HG02798 (cell line): Measurements from ENCODE around the gene COL24A1.
"Not testable (repeated sequence)": the region's sequence is repeated elsewhere in the genome, so short reads cannot be mapped to it uniquely, and the experiment has no call there.

Experiments used
- ATAC-seq: cut with Tn5 transposase; IDR thresholded peaks from one replicate; pipeline ENCODE4 v1.9.1; 2021; ENCODE audit warnings: mild to moderate bottlenecking; ENCODE audit not compliant: unreplicated experiment, poor library complexity

COL24A1 gene

GRCh38 chr1:86000601-86001000 is 156.0 kb downstream of the COL24A1 start:
- ATAC-seq, result no peak

- no peak for ATAC-seq
These were observed 158.3 kb downstream of the COL24A1 start for GRCh38 chr1:85998105-85998855.

DNA sequence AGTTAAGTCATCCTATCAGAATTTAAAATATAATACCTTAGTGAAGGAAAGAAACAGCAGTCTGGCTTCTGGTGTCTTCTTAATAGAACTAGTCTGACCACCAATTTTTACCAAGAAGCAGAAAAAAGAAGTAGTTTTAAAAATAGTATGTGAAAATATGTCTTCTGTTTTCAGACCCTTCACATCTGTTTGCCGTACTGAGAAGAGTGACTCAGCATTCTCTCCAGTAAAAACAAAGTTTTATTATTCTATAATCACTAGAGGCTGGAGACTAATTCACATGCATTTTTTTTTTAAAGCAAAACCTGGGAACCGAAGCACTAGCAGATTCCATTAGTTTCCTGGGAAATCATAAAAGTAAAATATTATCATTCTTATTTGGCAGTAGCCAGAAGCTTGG is 163.8 kb downstream of the COL24A1 start:
- peak; percentile 72 for ATAC-seq

DNA sequence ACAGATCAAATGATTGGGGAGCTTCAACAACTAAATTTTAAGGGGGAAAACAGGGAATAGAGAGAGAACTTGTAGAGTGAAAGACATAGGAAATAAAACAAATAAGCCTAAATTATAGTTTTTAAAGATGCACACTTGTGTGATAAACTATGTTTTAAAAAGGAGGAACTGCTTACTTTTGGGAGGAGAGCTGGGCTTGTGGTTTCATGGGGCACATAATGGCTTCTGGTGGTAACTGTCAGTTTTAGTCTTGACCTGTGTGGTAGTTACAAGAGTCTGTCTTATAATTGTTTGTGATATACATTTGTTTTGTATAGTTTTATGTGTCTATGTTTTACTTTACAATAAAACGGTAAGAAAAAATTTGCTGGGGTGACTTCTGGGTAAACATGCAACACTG is 165.3 kb downstream of the COL24A1 start:
- peak; percentile 47 for ATAC-seq

GRCh38 chr1:85984636-85985035 is 171.9 kb downstream of the COL24A1 start:
- no peak for ATAC-seq

DNA sequence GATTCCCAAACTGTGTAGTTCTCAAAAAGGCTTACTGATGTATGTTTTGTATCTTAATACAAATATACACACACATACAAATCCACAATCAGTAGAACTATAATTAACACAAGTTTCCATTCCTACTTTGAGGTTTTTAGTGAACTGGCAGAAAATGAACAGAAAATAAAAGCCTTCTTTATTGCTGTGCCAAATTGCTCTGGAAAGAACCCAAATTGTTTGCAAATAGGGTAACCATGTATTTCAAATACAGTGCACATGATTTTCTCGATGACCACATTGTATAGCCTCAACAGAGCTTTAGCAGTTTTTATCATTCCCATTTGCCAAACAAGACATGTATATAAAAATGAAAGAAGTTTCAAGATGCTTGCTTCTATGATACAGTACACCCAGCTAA is 173.3 kb downstream of the COL24A1 start:
- ATAC-seq, result no peak

DNA sequence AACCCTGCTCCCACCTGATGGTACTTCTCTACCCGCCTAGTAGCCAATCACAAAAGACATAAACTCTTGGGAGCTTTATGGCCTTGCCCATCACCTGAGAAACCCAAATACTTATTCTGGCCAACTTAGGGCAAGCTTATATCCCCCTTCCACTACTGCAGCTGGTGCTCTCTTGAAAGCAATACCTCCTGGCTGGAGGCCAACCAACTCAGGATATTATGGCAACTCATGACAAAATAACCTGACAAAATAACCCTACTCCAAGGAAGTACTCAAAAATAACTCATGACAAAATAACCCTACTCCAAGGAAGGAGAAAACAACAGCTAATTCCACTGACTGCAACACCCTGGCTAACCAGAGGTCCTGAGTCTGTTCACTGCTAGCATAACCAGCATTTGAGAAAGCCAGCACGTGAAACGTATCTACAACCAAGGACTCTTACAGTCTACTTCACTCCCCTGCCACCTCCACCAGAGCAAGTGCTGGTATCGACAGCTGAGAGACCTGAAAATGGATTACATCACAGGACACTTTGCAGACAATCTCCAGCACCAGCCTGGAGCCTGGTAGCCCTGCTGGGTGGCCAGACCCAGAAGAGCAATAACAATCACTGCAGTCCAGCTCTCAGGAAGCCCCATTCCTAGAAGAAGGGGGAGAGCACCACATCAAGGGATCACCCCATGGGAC is 179.9 kb downstream of the COL24A1 start:
- no peak for ATAC-seq

DNA sequence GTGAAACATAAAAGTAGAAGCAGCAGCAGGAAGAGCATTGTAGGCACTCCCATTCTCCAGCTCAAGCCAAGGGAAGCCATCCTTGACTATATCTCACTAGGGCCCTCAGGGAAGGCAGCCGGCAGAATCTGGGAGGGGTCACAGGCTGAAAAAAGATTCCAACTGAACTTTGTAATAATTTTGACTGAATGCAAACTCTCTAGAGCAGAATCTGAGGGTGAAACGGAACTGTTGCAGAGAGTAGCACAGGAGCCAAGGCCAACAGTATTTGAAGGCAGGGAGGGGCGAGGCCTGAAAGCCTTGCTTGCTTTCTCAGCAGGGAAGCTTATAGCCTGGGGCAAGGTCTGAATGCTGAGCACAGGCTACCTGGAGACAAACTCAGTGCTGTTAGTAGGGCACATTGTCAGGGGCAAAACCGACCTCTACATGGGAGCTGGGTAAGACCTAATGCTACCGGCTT is 180.6 kb downstream of the COL24A1 start:
- no peak for ATAC-seq

- no peak for ATAC-seq
These were observed 194.1 kb downstream of the COL24A1 start for GRCh38 chr1:85962457-85962856.

DNA sequence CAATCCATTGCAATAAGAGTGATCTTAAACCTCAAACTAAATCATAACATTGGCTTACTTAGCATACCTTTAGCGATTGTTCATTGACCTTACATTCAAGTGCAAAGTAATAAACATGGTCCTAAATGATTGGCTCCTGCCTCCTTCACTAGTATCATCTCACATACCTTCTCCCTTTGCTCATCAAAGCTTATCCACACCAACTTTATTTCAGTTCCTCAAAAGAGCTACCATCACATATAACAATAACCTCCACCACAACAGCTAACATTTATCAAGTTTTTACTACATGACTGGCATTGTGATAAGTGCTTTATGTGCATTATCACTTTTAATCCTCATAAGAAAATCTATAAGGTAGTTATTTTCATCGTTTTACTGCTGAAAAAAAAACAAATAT is 198.8 kb downstream of the COL24A1 start:
- no peak for ATAC-seq

GRCh38 chr1:85955218-85955617 is 201.4 kb downstream of the COL24A1 start:
- ATAC-seq, result not testable (repeated sequence)

- no peak for ATAC-seq
These were observed 204.1 kb downstream of the COL24A1 start for GRCh38 chr1:85952460-85952859.

- no peak for ATAC-seq
These were observed 209.4 kb downstream of the COL24A1 start for GRCh38 chr1:85947186-85947585.

DNA sequence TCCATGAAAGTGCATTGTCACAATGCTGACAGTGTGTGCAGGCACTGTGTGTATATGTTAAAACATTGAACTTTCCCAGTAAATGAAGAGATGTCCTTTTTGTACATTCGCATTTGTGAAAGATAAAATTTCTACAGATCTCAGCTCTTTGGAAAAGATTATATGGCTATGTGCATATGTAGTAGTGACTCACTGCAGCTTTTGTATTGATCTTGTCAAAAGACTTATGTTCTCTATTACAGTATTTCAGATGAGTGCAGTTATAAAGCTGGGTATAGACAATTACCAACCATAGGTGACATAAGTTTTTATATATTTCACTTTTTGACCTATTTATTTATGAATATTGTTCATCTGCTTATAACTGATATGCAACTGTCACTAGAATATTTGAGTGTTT is 212.6 kb downstream of the COL24A1 start:
- ATAC-seq, result no peak

- ATAC-seq, result peak; percentile 70
These were observed 213.0 kb downstream of the COL24A1 start for GRCh38 chr1:85943526-85943925.

DNA sequence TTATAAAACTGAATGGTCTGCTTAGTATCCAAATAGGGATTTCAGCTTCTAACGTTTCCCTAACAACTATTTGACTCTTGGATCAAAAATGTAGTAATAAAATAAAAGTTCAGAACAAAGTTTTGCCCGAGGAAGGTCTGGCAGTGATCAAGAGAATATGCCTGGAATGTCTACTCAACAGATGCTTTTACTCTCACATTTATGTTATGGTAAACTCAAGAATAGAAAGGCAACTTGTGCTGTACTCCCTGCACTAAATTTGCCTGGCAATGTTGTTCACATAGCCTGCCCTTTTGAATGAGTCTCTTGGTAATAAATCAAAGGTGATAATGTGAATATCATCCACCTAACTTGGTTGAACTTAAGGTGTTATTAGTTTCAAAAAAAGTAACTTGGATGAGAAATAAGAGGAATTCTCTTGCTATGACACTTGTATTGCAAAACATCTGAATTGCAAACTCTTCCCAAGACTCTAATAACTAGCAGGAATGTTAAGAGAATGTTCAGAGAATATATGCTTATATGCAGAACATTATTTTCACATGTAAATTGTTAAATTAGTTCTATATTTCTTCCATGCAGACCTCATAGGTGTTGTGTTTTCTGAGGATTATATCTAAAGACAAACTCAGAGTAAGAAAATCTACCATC is 215.8 kb downstream of the COL24A1 start:
- no peak for ATAC-seq

- ATAC-seq, result no peak
These were observed 217.7 kb downstream of the COL24A1 start for GRCh38 chr1:85938829-85939228.

GRCh38 chr1:85936470-85936869 is 220.1 kb downstream of the COL24A1 start:
- no peak for ATAC-seq

DNA sequence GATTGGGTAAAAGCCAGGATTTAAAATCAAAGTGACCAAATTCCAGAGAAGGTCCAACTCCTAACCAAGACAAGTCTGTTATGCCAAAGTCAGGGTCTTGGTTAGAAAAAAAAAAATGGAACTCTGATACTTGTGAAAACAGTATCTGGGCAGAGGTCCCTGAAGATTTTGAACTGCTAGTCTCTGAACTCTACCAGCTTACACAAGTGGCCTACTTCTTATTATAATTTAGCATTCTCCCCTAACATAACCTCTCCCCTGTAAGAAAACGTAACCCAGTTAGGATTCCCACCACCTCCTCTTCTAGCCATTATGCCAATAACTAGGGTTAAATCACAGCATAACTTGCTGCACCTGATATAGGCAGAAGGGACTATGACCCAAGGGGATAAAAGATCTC is 220.5 kb downstream of the COL24A1 start:
- ATAC-seq, result no peak

GRCh38 chr1:85935234-85935633 is 221.3 kb downstream of the COL24A1 start:
- no peak for ATAC-seq

DNA sequence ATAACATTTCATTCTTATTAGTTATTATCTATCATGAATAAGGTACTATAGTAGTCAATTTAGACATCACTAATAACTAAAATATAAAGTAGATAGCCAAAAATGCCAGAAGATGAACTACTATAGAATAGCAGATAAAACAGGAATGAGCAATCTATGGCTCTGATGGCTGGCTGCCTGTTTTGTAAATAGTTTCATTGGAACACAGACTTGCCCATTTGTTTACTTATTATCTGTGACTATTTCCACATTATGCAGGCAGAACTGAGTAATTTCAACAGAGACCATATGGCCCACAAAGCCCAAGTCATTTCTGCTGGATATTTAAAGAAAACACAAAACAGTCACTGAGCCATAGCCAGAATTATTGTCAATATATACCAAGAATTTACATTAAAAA is 222.1 kb downstream of the COL24A1 start:
- ATAC-seq, result no peak
